Stimulated activated naive CD4-positive, alpha-beta T cell treated with Interleukin-2 at 50 U/mL for 16 hours (primary cell): ENCODE data around the gene SCARB1.

Source experiments
- DNase-seq: peaks from one replicate; lab custom pipeline; 2025; lab: John Stamatoyannopoulos, UW

Gene SCARB1

DNA sequence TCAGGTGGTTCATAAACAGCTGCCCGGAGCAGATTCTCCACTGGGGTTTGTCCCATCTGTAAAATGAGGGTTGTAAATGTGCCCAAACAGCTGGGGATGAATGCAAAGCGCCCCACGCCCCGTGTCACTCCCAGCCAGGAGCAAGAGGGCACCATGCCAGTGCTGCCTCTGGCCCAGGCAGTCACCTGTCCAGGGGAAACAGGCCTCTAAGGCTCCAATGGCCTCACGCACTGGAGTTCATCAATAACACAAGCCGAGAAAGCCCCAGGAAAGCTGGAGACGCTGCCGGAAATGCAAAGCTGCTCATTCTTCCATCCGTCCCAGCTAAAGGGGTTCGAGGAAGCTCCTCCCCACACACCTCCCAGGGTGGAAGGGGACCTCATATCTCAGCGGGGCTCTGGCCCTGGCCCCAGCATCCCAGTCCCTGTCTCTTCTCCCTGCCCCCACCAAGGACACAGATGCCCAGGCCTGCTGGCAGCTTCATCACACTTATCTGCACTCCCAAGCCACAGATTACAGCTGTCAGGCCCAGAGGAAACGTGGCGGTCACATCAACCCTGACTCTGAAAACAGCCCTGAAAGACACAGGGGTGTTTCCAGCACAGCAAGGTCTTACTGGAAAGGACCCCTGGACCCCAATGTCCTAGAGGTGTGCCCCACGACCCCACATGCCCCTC, 21.5 kb downstream of the SCARB1 start:
- DNase-seq: no peak

- no peak for DNase-seq
These were observed 22.1 kb downstream of the SCARB1 start for GRCh38 chr12:124841558-124841945.

DNA sequence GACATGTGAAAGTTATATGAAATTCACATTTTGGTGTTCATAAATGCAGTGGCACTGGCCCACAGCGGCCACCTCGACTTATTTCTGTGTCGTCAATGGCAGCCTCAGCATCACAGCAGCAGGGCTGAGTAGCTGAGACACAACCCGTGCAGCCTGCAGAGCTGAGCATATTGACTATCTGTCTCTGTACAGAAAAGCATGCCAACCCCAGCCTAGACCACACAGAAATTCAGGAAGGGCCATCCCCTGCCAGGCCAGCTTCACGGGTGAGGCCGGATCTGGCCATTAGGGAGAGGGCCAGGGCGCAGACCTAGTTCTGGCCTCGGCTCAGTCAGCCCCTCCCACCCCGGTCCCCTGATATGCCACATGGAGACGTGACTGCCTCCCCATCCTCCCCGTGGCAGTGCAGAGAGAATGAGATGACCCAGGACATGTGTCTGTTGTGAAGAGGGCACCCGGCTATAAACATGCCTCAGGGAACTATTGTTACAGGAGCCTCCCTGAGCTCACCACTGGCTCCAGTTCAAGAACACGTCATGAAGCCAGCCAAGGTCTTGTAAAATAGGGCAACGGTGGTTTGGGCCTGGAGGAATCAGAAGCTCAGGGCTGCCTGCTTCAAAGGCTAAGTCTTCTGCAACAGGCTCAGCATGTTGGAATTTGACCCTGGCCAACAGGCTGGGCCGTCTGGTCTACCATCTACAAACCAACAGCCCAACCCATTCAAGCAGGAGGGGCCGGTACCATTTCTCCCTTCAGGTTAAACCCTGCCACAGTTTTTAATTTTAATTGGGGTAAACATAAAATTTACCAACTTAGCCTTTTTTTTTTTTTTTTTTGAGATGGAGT, 25.5 kb downstream of the SCARB1 start:
- DNase-seq: no peak

DNA sequence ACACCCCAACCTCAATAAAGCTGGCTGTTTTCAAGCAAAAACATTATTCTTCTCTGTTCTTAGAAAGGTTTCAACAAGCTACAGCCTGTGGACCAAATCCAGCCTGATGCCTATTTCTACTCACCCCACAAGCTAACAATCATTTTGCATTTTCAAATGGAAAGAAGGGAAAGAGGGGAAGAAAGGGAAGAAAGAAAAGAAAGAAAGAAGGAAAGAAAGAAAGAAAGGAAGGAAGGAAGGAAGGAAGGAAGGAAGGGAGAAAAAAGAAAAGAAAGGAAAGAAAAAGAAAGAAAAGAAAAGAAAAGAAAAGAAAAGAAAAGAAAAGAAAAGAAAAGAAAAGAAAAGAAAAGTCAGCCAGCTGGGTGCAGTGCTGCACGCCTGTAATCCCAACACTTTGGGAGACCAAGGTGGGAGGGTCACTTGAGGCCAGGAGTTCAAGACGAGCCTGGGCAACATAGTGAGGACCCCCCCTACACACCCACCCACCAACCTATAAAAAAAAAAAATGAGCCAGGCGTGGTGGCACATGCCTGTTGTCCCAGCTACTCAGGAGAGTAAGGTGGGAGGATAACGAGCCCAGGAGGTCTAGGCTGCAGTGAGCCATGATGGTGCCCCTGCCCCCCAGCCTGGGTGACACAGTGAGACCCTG, 26.3 kb downstream of the SCARB1 start:
- no peak for DNase-seq

GRCh38 chr12:124836759-124837158, 26.9 kb downstream of the SCARB1 start:
- DNase-seq: no peak

DNA sequence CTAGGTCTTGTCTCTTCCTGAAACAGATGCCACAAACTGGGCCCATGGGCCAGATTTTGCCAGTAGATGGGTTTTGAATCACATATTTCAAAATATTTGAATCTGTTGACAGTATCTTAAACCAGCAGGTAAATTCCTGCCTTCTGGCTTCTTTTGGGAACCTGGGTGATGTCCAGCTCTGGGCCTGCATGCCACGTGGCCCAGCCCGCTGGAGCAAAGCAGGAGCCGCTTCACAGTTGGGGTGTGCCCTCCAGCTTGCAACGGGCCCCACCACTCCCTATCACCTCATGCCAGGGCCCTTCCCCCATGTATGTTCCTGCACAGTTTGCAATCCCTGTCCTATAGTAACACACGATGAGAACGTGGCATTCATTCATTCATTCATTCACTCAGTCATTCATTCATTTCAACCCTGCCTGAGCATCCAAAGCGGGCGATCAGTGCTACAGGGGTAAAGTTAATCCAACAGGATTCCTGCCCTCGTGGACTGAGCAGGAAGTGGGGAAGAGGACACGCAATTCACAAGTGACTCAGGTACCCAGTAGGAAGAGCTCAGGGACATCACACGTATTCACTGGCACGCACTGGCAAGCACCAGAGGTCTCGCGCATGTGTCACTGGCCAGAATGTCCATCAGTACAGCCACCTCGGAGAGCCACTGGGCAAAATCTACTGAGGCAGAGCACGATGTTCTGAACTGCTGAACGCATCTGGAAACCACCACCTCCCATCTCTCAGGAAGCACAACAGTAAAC, 27.8 kb downstream of the SCARB1 start:
- DNase-seq: no peak

- no peak for DNase-seq
These were observed 28.8 kb downstream of the SCARB1 start for GRCh38 chr12:124834822-124835221.

DNA sequence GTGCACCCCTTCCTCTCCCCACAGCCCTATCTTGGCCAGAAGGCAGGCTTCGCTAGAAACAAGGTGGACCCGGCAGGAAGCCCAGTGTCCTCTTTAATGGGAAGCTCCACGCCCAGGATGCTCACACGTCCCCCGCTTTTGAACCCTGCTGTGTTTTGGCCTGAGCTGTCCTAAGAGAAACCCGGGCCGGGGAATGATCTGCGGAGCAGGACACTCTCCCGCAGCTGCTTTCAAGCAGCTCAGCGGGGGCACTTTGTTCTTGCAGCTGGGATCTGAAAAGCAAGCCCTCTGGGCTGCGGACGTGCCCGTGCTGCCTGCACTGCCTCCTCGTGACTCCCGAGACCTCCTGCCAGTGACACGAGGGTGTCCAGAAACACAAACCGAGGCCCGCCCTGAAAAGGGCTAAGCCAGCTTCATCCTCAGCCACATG, 30.0 kb downstream of the SCARB1 start:
- no peak for DNase-seq

DNA sequence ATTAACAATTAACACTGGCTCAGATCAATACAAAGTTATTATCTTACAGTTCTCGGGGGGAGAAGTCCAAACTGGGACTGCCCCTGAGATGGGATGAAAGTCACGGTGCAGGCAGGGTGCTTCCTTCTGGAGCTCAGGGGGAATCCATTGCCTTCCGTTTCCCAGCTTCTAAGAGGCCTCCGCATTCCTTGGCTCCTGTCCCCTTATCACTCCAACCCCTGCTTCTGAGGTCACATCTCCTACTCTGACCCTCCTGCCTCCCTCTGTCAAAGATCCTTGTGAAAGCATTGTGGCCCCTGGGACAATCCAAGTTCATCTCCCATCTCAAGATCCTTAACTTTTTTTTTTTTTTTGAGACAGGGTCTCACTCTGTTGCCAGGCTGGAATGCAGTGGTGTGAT, 30.8 kb downstream of the SCARB1 start:
- no peak for DNase-seq

DNA sequence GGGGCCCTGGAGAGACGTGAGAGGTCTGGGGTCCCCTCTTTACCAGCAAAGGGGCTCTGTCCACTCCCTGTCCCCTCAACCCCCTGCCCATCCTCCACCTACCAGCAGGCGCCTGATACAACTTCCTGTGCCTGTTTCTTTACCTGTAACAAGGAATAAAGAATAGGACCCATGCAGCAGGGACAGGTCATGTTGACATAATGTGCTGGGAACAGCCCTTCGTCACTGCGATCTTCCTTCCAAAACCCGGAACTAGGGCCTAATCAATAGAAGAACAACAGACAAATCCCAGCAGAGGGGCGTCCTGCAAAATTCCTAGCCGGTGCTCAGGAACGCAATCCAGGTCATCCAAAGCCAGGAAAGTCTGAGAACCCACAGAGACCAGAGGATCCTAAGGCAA, 32.1 kb downstream of the SCARB1 start:
- DNase-seq: no peak

GRCh38 chr12:124830306-124830705, 33.4 kb downstream of the SCARB1 start:
- no peak for DNase-seq

DNA sequence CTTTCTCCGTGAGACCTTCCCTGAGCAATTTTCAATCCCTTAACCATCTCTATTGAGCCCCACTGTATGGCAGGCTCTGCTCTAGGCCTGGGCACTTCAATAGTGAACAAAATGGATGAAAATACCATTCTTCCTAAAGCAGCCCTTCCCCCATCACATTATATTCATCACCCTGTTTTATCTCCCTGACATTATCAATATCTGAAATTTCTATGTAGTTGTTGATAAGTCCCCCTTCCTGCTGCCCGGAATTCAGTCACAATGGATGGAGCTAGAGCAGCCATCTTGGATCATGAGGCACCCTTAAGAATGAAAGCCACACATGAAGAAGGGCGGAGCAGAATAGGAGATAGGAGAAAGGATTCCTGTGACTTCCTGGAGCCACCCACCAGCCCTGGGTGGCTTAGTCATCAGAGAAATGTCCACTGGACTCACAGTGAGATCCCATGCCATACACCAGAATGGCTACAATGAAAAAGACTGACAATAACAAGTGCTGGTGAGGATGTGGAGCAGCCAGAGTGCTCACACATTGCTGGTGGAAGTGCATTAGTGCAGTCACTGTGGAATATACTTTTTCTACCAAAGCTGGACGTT, 33.9 kb downstream of the SCARB1 start:
- no peak for DNase-seq

- DNase-seq: no peak
These were observed 34.5 kb downstream of the SCARB1 start for GRCh38 chr12:124829008-124829707.

GRCh38 chr12:124828264-124829007, 35.2 kb downstream of the SCARB1 start:
- no peak for DNase-seq

- no peak for DNase-seq
These were observed 36.0 kb downstream of the SCARB1 start for GRCh38 chr12:124827588-124828184.

DNA sequence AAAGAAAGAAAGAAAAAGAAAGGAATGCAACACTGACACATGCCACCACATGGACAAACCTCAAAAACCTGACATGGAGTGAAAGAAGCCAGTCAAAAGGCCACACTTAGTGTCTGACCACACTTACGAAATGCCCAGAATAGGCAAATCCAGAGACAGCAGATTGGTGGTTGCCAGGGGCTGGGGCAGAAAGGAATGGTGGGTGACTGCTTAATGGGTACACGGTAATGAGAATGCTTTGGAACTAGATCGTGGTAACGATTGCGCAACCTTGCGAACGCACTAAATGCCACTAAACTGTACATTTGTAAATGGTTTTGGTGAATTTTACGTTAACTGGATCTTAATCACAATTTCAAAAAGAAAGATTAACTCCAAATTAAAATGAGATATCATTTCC, 39.5 kb downstream of the SCARB1 start:
- DNase-seq: no peak

GRCh38 chr12:124823272-124823970, 40.2 kb downstream of the SCARB1 start:
- DNase-seq: no peak

GRCh38 chr12:124822218-124822617, 41.4 kb downstream of the SCARB1 start:
- DNase-seq: no peak
